KBM-7 (cell line): Measurements from ENCODE around the gene CD37.

ENCODE experiments used
- DNase-seq: peaks from one replicate; pipeline ENCODE4 v3.0.0-alpha.2; 2015
- in situ Hi-C: fragments of 300-500 bp; cut with MboI; formaldehyde crosslinking; loops from 2 replicates; pipeline ENCODE4 v1.14.3; 2020; ENCODE audit warnings: low sequenced_read_pairs, low pct_unique_long_range_greater_than_20kb, mixed read lengths

Gene CD37

DNA sequence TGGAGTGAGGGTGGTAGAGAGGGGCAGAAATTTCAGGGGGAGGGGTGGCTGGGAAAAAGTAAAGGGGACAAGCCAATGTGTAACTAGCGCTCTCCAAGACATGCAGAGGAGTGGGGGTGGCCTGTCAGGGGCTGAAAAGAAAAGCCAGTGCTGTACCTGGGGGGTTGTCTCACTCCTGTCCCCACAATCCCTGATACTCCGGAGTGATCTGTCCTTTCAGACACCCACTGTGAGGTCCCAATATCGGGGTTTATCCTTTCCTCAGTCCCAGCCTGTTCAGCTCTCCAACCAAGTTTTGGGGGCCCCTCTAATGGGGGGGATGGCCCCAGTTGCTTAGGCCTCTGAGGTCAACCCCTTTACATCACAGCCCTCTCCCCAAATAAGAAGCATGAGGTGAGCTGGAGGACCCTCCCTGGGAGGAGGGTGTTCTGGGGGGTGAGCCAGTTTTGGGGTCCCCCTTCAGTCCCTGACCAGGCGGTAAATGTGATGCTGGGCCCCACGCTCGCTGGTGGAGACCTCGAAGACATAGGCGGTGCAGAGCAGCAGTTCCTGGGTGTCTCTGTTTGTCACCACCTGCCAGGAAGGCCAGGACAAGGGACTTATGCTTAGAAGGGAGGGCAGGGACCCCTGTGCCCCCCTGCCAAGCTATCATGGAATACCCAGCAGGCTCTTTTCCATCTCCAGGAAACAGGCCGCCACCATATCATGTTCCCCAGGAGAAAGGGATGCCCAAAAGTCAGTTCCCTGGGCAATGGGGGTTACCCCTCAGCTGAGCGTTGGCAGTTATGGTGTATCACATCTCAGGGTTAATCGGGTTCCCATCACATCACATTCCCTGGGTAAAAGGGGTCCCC lies 5.9 kb downstream of the CD37 start:
- no peak for DNase-seq
- in situ Hi-C loops: no loop called here

DNA sequence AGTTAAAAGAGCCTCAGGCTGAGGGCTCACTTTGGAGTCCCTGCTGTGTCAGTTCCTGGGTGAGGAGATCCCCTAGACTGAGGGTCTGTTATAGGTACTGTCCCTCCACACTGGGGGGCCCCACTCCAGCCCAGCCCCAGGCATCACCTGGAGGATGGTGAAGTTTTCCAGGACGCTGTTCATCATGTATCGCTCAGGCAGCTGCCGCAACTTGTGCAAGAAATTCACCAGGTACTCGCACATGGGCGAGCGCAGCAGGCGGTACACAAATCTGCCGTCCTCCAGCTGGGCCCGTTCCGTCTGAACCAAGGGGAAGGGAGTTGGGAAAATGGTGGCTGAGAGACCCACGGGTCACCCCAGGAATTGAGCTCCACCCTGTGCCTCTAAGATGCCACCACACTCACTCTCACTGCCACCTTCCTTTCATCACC lies 7.1 kb downstream of the CD37 start:
- no peak for DNase-seq
- in situ Hi-C loops: no loop called here

- DNase-seq: no peak
- in situ Hi-C loops: no loop called here
Observed at GRCh38 chr19:49343123-49343522, 7.9 kb downstream of the CD37 start.

DNA sequence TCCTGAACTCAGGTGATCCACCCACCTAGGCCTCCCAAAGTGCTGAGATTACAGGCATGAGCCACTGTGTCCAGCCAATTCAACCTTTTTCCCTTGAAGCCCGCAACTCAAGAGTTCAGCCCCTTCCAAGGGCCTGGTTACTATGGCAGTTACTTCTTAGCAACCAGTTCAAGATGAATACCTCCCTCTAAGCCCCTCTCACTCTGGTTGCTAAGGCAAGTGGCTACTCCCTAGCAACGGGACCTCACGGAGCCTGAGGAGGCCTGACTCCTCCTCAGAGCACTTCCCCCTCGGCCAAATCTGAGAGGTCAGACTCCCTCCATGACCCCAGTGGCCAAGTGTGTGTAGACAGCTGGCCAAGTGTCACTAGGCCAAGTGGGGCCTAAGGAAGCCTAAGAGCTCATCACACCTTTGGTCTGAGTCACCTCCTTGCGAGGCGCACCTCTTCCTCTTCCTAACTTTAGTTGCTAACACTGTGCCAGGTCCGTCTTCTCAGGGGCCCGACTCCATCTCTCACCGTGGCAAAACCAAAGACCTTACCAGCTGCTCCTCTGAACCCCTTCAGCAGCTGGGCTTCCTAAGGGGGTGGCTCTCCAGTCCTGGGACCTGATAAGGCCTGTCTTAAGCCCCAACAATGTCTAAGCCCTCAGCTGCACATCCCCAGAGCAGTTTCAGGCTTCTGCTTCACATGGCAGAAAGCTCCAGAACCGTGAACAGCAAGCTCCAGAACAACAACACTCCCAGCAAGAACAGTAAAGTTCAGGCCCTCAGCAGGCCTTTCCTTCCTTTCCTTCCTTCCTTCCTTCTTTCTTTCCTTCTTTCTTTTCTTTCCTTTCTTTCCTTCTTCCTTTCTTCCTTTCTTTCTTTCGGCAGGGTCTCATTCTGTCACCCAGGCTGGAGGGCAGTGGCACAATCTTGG lies 9.6 kb downstream of the CD37 start:
- no peak for DNase-seq
- in situ Hi-C loops: no loop called here

DNA sequence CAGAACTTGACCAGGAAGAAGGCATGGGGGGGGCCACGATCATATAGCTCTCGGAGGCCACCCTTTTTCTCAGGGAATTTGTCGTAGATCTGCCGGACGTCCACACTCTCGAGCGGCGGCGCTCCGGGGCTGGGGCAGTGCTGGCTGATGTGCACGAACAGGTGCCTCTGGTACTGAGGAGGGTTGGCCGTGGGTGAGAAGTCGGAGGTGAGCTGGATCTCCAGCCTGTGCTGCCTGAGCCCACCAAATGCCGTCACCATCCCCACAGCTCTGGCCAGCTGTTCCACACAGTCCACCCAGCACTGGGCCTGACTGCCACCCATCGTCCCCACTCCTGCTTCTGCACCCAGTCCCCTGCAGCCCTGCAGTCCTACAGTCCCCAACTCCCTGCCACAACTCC lies 12.0 kb downstream of the CD37 start:
- no peak for DNase-seq
- in situ Hi-C loops: no loop called here

- DNase-seq: no peak
- in situ Hi-C loops: no loop called here
Observed at GRCh38 chr19:49347835-49348234, 12.6 kb downstream of the CD37 start.

GRCh38 chr19:49348305-49349189 lies 13.3 kb downstream of the CD37 start:
- DNase-seq: no peak
- in situ Hi-C loops: no loop called here

- in situ Hi-C loops: no loop called here
- DNase-seq: no peak
Observed at GRCh38 chr19:49349567-49349966, 14.4 kb downstream of the CD37 start.

DNA sequence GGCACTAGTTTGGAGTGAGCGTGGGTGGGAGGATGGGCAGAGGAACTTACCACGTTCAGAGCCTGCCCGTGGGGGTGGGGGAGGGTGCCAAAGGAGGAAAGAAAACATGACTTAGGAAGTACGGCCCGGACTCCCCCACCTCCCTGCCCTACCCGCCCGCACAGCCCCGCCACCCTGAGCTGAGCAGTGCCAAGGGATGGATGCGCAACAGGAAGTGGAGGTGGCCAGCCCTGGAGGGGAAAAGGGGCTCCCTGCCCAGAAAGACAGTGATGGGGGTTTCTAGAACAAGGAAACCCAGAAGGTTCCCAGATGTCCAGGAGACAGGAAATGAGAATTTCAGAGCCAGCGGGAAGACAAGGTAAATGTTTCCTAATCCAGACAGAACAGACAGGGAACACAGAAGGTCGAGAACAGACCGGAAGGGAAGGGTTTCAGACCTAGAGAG lies 20.7 kb downstream of the CD37 start:
- DNase-seq: no peak
- in situ Hi-C loops: no loop called here

GRCh38 chr19:49356382-49356781 lies 21.2 kb downstream of the CD37 start:
- DNase-seq: no peak
- in situ Hi-C loops: no loop called here

GRCh38 chr19:49357186-49357585 lies 22.0 kb downstream of the CD37 start:
- in situ Hi-C loops: no loop called here
- no peak for DNase-seq

- no peak for DNase-seq
- in situ Hi-C loops: no loop called here
Observed at GRCh38 chr19:49359851-49360820, 24.9 kb downstream of the CD37 start.

- in situ Hi-C loops: no loop called here
- DNase-seq: no peak
Observed at GRCh38 chr19:49361438-49362047, 26.3 kb downstream of the CD37 start.

DNA sequence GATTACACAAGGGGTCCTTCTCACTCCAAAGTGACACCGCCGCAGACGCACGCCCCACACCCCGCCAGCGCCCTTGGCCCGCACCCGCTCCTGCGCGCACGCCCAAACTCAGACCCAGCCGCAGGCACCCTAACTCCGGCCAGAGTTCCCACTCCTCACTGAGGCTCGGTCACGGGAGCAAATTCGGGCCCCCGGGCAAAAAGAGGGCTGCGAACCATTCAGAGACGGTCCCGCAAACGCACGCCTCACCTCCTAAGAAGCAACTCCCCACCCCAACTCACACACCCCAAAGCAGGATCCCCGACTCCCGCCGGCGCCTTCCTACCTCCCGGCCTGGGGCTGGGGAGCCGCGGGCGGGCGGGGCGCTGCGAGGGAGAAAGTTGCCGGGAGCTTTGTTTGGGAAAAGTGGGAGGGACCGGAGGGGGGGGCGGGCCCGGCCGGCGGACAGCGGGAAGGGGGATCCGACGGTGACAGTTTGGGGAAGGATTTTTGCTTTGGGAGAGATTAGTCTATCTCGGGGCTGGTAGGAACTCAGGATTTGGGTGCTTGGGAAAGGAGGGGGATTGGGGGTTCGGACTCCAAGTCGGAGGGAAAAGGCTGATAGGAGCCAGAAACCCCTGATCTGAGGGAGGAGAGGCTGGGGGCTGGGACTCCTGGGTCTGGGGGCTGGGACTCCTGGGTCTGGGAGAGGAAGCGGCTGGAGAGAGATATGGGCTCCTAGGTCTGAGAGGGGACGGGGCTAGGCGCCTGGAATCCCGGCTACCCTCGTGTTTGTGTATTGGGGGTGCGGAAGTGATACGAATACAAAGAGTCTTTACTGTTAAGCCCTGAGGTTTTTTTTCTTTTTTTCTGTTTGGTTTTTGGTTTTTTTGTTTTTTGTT lies 27.1 kb downstream of the CD37 start, which contains the start of gene TEAD2:
Gene TEAD2, minus strand, starts transcription at position 369 of the 881 bp plus-strand sequence. CDS start 2,341 bp downstream, outside the sequence.
- in situ Hi-C loops: no loop called here
- DNase-seq: no peak

DNA sequence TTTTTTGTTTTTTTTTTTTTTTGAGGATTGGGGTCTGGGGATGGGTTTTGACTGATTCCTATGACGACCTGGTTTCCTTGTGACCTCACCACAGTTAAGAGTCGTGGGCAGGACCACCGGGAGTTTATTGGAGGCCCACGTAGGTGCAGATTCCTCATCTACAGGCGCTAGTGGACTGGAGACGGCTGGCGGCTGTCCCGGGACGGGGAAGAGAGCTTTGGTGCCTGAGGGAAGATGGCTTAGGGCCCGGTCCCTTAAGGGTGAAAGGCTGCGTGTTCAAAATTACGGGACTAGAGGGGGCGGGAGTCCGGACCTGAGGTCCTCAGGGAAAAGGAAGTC lies 27.7 kb downstream of the CD37 start:
- in situ Hi-C loops: no loop called here
- peak; percentile 18 for DNase-seq

DNA sequence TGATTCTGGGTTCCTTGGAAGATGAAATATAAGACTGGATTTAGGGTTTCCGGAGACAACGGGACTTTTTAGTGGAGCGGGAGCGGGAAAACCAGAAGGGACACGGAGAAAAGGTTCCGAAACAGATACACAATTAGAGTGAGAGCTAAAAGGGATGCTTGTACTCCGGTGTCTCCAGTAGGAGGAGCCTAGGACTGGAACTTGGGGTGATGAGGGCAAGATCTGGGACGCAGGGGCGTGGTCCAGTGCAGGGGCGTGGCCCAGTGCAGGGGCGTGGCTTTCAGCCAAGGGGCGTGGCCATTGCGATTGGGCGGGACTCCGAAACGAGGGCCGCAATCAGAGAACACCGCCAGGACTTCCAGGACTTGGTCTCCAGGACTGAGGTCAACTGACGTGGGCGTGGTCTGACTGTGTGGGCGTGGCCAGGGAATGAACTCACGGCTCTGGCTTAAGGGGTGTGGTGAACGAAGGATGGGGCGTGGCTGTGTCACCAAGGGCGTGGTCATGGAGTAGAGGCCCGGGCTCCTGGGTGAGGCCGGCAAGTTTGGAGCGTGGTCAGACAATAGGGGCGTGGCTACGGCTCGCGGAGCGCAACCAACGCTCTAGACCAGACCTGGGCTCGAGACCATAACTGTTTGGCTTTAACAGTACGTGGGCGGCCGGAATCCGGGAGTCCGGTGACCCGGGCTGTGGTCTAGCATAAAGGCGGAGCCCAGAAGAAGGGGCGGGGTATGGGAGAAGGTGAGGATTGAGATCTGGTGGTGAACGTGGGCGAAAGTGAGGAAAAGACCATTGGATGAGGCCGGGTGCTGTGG lies 28.3 kb downstream of the CD37 start, which contains the start of gene DKKL1:
Gene DKKL1, plus strand, starts transcription at position 610 of the 815 bp plus-strand sequence. Its CDS starts 122 bp downstream, at position 732.
- in situ Hi-C loops: no loop called here
- peak; percentile 87 for DNase-seq
